T-helper 22 cell (primary cell): ENCODE data around the gene MYO9B.
"Not testable (repeated sequence)": the region's sequence is repeated elsewhere in the genome, so short reads cannot be mapped to it uniquely, and the experiment has no call there.

ENCODE experiments used
- DNase-seq: peaks from one replicate; pipeline ENCODE4 v3.0.0-alpha.2; 2020; ENCODE audit warnings: low read depth

MYO9B gene

DNA sequence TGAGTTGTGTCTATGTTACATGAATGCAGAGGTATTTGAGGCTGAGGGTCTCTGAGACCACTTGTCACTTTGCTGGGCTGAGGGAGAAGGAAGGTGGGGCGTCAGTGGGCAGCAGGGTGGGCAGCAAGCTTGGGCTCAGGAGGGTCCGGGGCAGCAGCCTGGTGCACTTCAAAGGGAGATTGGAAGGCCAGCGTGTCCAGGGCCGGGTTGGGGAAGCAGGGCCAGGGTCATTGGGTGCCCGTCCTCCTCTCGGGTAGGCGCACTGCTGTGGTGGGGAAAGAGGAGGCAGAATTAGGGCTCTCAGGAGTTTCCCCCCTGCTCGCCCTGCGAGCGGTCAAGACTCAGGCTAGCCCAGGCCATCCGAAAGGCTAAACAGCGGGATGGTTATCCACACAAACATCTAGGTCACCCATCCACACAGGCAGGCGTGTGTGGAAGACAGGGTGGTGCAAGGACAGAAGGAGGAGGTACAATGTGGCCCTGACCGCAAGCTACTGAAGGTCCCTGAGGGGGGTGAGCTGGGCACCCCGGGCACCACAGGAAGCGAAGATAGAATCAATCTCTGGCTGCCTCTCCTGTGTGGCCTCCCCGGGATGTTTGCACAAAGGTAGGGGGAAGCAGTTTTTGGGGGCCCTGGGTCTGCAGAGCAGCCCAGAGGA is 37.7 kb downstream of the MYO9B start:
- DNase-seq, result no peak

DNA sequence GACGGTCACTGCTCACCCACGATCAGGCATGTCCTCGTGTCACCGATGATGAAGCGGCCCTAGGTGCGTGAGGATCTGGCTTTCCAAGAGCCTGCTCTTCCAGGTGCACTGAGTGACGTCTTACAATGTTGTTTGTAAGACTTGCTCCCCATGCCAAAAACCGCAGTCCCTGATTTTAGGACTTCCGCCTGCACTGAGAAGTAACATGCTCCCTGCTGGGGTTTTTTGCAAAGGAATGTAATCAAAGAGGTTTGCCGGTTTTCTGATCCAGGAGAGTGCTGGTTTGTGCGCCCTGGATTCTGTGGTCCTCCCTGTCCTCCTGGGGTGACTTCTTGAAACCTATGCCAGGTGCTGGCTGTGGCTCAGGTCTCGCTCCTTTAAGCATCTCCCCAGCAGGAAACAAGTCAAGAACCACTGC is 38.8 kb downstream of the MYO9B start:
- no peak for DNase-seq

DNA sequence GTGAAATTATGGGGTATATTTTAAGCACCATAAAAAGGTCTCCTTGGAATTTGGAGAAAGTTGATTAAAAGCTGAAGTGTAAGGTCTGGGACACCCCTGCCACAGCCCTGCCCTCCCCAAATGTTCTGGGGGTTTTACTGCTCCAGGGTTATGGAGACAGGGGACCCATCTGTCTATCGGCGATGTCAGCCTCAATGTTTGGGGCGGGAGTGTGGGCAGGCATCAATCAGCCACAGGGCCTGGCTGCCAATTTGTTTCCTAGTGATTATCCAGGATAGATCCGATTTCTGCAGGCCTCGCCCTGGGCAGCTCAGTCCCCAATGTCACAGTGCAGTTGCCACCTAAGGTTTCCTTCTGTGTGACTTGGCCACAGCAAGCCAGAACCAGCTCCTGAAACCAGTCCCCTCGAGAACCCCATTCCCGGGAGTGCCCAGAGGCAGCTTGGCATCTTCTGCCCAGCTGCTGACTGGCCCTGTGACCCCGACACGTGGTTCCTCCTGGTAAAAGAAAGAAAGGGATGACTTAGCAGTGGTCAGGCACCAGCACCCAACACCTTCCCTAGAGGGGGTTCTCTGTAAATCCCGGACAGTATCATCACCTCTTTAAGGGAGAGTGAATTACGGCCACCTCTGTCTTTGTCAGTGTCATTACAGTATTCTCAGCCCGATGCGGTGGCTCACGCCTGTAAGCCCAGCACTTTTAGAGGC is 41.6 kb downstream of the MYO9B start:
- no peak for DNase-seq

- no peak for DNase-seq
These were observed 43.4 kb downstream of the MYO9B start for GRCh38 chr19:17118957-17119356.

DNA sequence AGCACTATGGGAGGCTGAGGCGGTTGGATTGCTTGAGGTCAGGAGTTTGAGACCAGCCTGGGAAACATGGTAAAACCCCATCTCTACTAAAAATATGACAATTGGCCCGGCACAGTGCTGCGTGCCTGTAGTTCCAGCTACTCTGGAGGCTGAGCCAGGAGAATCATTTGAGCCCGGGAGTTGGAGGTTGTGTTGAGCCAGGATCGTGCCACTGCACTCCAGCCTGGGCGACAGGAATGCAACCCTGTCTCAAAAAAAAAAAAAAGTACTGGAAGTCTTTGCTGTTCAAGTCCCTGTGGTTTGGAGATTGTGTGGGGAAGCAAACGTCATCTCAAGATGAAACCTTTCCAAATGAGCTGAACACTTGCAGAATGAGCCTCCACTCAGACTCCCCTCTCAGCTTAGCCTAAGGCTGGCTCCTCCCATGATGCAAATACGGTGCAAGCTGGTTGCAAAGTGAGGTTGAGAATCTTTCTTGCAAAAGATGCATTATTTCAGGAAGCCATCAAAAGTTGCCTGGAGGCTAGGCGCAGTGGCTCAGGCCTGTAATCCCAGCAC is 46.2 kb downstream of the MYO9B start:
- DNase-seq, result no peak

GRCh38 chr19:17123041-17123440 is 47.5 kb downstream of the MYO9B start:
- no peak for DNase-seq

GRCh38 chr19:17124025-17124424 is 48.4 kb downstream of the MYO9B start:
- DNase-seq, result no peak

DNA sequence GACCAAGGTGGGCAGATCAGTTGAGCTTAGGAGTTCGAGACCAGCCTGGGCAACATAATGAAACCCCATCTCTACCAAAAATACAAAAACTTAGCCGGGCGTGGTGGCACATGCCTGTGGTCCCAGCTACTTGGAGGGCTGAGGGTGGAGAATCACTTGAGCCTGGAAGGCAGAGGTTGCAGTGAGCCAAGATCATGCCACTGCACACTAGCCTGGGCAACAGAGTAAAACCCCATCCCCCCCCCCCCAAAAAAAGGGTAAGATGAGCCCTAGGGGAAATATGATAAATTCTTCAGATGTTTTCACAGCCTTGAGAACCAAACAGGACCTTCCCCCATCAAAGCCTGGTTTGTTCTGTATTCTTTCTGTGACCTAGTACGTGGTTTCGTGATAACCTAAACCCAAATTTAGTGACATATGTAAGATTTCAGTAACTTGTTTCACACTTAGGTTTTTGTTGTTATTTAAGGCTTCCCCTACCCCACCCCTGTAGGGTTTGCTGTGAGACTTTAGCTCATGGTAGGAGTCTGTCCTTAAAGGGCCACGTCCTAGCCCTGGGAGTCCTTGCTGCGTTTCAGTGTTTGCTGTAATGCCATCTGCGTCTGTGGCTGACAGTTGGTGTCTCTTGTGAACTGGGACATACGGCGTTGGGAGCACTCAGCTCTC is 49.6 kb downstream of the MYO9B start:
- DNase-seq, result peak; percentile 32

DNA sequence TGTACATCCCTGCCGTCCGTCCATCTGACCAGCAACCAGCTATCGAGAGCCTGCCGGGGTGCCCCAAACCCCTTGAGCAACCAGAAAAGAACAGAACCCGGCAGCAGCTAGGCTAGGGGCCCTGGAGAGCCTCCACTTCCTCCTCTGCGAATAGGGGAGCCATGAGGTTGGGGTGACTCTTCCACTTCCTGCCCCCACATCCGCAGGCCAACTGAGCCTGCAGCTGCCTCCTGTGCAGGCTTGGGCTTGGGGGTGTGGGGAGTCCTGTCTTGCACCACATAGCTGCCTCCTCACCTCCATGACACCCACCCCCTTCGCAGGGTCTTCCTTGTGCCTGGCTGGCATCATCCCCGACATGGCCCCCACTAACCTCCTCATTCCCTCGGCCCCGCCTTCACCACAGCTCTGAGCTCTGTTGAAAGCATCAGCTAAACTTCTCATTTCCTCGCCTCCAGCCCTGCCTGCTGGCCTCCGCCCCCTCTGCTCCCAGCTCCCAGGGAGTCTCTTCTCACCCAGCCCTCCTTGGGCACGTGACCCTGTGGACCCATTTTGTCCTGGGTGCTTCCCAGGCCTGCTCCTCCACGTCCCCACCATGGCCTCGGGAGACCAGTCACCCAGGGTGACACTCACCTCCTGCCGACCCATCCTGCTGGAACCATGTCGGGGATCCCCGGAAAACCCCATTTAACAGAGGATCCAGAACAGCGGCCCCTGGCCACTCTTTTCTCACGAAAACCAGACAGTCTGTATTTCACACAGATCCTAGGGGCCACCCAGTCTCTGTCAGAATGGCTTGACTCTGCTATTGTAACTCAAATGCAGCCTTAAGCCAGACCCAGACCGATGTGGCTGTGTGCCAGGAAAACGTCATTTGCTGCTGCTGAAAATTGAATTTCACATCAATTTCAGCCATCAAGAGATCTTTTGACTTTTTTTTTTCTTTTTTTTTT is 50.4 kb downstream of the MYO9B start:
- peak; percentile 72 for DNase-seq

GRCh38 chr19:17127671-17128070 is 52.1 kb downstream of the MYO9B start:
- DNase-seq, result no peak

DNA sequence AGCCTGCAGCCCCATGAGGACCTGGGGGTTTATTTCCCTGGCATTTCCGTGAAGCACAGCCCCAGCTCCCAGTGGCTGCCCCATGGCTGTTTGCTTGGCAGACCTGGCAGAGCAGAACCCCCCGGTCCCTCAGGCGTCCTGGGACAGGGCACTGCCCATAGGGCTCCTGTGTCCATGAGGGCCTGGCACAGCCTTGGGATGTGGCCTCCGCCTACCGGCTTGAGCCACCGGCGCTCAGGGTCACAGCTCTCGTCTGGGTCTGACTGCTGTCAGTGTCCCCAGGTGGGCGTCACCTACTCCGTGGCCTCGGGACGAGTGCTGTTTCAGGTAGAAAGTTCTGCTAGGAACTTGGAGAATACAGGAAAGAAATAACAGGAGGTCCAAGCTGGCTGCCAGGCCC is 52.8 kb downstream of the MYO9B start:
- no peak for DNase-seq

- DNase-seq, result no peak
These were observed 53.2 kb downstream of the MYO9B start for GRCh38 chr19:17128820-17129219.

GRCh38 chr19:17129377-17129776 is 53.8 kb downstream of the MYO9B start:
- no peak for DNase-seq

DNA sequence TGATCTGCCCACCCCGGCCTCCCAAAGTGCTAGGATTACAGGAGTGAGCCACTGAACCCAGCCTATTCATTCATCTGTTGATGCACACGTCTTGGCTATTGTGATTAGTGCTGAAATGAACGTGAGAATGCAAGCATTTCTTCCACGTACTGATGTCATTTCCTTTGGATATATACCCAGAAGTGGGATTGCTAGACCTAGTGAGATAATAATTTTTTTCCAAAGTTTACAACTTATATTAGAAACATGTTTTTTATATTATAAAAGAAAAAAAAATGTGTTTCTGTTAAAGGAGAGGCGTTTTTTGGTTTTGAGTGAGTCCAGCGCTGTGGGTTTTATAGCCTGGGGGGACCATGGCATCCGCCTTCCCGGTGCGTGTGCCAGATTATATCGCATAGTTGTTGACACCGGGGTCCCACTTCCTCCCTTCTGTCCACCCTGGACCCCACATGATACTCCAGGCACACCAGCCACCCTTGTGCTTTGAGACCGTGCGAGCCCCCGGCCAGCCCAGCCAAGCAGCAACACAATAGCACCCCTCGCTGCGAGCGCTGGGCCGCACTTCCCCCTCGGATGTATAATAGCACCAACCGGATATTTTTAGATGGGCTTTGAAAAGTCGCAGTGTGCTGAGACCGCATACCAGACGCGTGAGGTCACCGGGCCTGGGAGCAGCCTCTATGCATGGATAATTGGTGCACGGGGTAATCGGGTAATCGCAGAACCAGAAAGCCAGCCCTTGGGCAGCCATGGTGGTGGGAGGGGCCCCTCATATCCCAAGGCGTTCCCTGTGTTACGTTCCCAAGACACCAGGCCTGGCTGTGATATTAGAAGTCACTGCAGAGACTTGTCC is 59.6 kb downstream of the MYO9B start:
- no peak for DNase-seq

- no peak for DNase-seq
These were observed 60.4 kb downstream of the MYO9B start for GRCh38 chr19:17136021-17136420.

GRCh38 chr19:17136617-17137016 is 61.0 kb downstream of the MYO9B start:
- no peak for DNase-seq

DNA sequence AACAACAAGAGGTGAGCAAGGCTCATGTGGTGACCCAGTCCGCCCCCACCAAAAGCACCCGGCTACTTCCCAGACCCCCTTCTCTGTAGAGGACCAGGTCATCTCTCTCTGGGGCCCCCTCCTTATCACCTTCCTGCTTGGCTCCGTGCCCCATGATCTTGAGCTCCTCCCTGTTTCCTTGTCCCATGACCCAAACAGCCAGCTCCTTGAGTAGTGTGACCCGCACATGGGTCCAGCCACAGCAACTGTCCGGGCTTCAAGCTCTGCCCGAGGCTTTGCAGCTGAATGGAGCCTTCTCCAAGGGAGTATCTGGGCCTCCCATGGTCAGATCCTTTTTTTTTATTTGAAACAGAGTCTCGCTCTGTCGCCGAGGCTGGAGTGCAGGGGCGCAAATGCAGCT is 61.8 kb downstream of the MYO9B start:
- no peak for DNase-seq

GRCh38 chr19:17138052-17138846 is 62.7 kb downstream of the MYO9B start:
- not testable (repeated sequence) for DNase-seq

GRCh38 chr19:17138937-17139598 is 63.5 kb downstream of the MYO9B start:
- no peak for DNase-seq
